ENCODE results near the gene KHK. TPM values are rescaled to one million over a fixed set of nuclear protein-coding genes. Genes with fewer than 3 reads are reported as not detected.

KHK gene
- total RNA-seq, 1 donor from 2014 or later = 6.2 TPM

GRCh38 chr2:27082773-27083409 lies 3.7 kb upstream of the KHK start:
- no peak for DNase-seq

GRCh38 chr2:27083410-27084296 lies 2.9 kb upstream of the KHK start:
- no peak for DNase-seq

- no peak for DNase-seq
These were observed 2.1 kb upstream of the KHK start for GRCh38 chr2:27084297-27085061.

- no peak for DNase-seq
These were observed 1.4 kb upstream of the KHK start for GRCh38 chr2:27085062-27085672.

- DNase-seq = peak; percentile 65
These were observed 891 bp upstream of the KHK start for GRCh38 chr2:27085673-27086089.

- peak; percentile 94 for DNase-seq
These were observed 365 bp upstream of the KHK start for GRCh38 chr2:27086090-27086723.

GRCh38 chr2:27087823-27088410 lies 1.3 kb downstream of the KHK start:
- DNase-seq = no peak

- DNase-seq = no peak
These were observed 2.1 kb downstream of the KHK start for GRCh38 chr2:27088634-27089033.

- DNase-seq = no peak
These were observed 2.8 kb downstream of the KHK start for GRCh38 chr2:27089111-27089954.

GRCh38 chr2:27091746-27092695 lies 5.4 kb downstream of the KHK start:
- DNase-seq = no peak

GRCh38 chr2:27092696-27093429 lies 6.3 kb downstream of the KHK start:
- no peak for DNase-seq

- no peak for DNase-seq
These were observed 7.1 kb downstream of the KHK start for GRCh38 chr2:27093430-27094352.

- no peak for DNase-seq
These were observed 7.9 kb downstream of the KHK start for GRCh38 chr2:27094353-27094984.

- no peak for DNase-seq
These were observed 8.8 kb downstream of the KHK start for GRCh38 chr2:27095427-27095744.

- DNase-seq = peak; percentile 48
These were observed 9.4 kb downstream of the KHK start for GRCh38 chr2:27095745-27096651.

GRCh38 chr2:27096748-27097297 lies 10.3 kb downstream of the KHK start:
- DNase-seq = no peak
